GM18868 (cell line): ENCODE measurements around the gene ASXL2.
A peak's percentile ranks its signal among the peaks of the same experiment; 100 is the strongest.
"Not testable (repeated sequence)": the region's sequence is repeated elsewhere in the genome, so short reads cannot be mapped to it uniquely, and the experiment has no call there.

Experiments used
- ATAC-seq: cut with Tn5 transposase; IDR thresholded peaks from one replicate; pipeline ENCODE4 v1.9.1; 2021; ENCODE audit warnings: mild to moderate bottlenecking, moderate library complexity; ENCODE audit not compliant: unreplicated experiment

ASXL2 gene

DNA sequence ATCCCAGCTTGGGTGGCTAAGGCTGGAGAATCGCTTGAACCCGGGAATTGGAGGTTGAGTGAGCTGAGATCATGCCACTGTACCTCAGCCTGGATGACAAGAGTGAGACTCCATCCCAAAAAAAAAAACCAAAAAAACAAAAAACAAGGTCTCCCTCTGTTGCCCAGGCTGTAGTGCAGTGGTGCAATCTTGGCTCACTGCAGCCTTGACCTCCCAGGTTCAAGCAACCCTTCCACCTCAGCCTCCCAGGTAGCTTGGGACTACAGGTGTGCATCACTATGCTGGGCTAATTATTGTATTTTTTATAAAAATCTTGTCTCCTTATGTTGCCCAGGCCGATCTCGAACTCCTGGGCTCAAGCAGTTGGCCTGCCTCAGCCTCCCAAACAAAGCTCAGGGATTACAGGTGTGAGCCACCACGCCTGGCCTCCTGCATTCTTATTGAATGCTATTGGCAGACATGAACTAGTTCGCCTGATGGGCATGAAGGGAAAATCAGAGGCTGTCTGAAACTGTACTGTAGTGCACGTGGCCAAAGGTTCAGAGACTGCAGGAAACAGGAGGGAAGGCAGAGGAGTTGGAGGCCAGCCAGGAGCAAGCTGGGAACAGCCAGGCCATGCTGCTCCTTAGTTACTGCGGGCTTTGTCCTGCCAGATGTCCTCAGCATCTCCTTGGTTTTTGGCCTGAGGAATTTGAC, 16.0 kb upstream of the ASXL2 start:
- ATAC-seq: no peak

DNA sequence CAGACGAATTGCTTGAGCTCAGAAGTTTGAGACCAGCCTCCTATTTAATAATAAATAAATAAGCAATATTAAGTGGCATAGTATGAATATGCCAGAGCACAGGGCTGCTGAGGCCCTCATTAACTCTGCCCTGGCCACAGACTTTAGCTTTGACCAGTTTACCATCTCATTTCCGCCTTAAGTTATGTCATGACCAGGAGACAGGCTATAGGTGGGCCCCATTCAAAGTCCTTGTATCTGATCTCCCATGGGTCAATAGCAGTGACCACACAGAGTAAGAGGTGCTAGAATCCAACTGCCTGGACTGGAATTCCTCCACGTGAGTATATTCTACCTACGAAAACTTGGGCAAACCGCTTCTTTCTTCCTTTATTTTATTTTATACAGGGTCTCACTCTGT, 13.4 kb upstream of the ASXL2 start:
- no peak for ATAC-seq

DNA sequence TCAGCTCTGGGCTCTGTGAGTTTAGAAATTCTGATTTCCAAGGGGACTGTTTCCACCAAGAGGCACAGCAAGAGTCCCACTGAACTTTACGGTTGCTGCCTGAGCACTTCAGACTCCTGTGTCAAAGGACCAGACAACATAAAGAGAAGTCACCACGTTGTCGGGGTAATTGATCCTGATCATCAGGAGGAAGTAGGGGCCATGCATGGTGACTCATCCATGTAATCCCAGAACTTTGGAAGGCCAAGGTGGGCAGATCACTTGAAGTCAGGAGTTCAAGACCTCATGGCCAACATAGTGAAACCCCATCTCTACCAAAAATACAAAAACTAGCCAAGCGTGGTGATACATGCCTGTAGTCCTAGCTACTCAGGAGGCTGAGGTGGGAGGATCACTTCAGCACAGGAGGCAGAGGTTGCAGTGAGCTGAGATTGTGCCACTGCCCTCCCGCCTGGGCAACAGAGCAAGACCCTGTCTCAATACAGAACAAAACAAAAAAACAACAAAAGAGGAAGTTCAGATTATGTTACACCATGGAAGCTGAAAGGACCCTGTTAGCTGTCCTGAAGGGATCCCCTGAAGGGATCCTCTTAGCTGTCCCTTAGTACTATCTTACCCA, 9.4 kb upstream of the ASXL2 start:
- ATAC-seq: no peak

DNA sequence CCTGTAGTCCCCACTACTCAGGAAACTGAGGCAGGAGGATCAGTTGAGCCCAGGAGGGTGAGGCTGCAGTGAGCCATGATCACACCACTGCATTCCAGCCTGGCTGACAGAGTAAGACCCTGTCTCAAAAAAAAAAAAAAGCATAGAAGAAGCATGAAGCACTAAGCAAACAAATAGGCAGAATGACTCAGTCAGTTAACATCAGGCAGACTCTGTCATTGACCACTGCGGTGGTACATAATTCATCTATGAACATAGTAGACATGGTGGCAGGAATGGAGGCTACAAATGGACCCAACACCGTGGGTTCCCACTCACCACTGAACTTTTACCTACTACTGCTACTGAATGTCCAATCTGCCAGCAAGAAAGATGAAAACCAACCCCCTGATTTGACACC, 7.6 kb upstream of the ASXL2 start:
- ATAC-seq: no peak

DNA sequence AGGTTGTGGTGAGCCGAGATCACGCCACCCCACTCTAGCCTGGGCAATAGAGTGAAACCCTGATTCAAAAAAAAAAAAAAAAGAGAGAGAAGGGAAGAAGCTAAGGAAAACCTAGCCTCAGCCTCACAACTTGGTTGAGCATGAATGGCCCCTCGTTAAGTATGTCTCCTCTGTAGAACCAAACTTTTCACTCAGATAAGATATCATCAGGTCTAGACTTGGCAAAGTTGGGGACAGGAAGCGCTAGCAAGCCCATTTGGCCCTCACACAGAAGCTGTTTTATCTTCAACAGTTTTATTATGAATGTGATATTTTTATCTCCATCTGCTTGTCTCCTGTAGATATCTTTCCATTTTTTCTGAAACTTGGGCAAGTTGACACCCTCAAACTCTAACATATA, 3.5 kb upstream of the ASXL2 start:
- ATAC-seq: no peak

DNA sequence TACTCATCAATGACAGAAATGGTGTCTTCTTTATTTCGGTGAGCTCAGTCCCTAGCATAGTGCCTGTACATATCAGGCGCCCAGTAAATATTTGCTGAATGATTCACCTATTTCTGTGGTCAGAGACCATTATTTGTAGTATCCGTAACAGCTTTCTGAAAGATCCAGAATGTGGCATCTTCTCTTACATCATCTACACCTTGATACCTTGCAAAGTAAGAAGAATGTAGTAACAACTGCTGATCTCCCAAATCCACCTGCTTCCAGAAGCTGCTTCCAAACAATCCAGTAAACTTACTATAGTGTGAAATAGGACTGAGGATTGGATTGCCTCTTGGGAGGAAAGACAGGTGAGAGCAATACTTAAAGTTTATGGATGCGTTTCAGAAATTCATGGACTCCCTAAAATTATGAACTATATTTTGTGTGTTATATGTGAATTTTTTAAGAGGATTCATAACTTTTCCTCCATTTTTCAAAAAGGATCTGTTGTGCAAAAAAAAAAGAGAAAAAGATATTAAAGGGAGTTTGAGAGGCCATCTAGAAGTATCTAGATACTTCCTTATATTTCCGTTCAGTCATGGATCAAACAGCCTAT, 945 bp upstream of the ASXL2 start:
- ATAC-seq: no peak

DNA sequence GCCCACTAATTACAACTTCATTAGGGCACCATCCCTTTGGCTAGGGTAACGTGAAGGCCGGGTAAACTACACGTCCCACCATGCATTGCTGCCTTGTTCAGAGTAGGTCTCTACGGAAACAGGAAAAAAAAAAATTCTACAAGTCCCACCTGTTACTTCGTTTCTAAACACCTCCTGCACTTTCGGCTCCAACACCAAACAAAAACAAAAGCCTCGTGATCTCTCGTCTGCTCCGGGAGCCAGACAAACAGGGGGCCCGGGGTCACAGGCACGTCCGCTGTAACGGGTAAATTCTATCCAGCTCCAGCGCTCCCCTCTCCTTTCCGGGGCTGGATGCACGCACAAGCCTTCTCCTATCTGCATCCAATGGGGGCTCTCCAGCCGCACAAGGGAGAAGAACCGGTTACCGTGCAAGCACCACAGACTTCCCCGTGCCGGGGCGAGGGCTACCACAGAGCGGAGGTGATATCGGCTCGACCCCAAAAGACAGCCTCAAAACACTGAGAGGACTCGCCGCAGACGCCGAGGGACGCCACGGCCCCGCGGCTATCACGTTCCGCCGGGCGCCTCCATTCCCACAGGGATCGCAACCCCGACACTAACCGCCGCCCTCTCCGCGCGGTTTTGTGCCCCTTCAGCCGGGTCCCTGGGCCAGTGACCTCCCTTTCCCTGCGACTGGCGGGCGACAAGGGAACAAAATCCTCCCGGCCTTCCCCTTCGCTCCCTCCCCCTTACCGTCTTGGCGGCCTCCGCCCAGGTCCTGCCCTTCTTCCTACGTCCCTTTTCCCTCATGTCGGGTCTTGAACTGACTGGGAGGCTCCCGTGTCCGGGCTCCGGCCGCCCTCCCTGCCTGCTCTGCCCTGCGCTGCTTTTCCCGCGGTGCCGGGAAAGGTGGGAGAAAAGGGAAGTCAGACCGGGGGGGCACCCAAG, 591 bp downstream of the ASXL2 start:
- ATAC-seq: peak; percentile 51

DNA sequence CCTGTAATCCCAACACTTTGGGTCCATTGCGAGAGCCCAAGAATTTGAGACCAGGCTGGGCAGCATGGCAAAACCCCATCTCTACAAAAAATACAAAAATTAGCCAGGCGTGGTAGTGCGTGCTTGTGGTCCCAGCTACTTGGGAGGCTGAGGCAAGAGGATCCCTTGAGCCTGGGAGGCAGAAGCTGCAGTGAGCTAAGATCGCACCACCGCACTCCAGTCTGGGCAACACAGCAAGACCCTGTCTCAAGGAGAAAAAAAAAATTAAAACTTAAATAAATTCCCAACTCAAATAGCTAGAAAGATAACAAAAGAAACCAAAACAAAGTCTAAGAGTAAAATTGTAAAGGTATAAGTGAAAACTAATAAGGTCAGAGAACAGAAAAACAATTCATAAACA, 6.2 kb downstream of the ASXL2 start:
- no peak for ATAC-seq

DNA sequence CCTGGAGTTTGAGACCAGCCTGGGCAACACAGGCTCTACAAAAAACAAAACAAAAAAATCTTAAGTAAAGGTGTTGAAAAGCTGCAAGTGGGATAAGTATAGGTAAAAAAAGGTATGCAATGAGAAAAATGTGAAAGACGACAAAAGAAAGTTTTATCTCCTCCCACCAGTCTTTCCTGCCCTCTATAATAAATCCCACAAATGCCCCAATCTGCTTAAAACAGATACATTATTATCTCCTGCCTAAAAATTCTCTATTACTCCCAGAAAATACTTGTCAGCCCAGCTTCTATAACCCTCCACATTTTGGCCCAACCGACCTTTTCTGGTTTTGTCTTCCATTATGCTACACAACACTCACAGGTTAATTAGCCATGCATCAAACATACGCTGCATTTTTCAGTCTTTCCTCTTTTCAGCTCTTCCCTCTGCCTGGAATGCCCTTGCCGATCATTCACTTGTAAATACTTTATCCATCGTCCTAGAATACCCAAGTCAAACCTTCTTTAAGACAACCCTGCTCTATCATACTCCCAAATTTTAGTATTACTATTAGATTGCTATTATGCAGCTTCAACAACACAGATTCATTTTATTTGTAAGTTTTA, 10.8 kb downstream of the ASXL2 start:
- ATAC-seq: no peak

DNA sequence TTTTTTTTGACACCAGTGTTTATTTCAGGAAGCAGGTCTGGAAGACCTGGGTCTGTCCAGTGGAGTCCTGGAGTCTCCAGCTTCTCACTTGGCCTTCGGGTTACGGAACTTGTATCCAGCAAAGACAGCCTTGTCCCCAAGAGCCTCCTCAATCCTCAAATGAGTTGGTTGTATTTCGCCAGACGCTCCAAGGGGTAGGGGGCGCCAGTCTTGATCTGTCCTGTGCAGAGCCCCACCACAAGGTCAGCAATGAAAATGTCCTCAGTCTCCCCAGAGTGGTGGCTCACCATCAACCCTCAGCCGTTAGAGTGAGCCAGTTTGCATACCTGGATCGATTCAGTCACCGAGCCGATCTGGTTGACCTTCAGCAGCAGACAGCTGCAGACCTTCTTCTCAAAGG, 21.9 kb downstream of the ASXL2 start:
- no peak for ATAC-seq

DNA sequence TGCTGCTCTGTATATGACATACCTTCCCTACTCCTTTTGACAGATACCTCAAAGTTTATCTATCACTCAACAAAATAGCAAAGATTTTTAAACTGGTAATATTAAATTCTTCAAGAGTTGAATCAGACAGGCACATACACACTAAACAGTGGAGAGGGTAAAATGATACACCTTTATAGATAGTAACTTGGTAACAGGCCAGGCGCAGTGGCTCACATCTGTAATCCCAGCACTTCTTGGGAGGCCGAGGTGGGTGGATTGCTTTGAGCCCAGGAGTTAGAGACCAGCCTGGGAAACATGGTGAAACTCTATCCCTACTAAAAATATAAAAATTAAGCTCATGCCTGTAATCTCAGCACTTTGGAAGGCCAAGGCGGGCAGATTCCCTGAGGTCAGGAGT, 23.2 kb downstream of the ASXL2 start:
- no peak for ATAC-seq

DNA sequence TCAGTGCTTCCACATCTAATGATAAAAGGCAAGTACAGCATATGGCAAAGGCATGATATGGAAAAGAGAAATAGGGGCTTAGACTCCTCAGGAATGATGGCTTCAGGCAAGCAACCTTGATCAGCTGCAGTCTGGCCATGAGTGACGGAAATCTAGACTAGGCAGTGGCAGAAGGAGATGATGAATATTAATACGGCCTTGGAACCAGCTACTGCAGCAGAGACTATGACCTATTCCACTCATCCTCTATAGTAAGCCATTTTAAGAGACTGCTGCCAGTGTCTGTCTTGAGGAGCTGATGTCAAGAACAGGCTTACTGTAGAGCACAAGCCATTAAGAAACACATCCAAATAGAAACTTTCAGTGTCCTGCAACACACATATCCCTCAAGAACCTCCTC, 23.7 kb downstream of the ASXL2 start:
- no peak for ATAC-seq

DNA sequence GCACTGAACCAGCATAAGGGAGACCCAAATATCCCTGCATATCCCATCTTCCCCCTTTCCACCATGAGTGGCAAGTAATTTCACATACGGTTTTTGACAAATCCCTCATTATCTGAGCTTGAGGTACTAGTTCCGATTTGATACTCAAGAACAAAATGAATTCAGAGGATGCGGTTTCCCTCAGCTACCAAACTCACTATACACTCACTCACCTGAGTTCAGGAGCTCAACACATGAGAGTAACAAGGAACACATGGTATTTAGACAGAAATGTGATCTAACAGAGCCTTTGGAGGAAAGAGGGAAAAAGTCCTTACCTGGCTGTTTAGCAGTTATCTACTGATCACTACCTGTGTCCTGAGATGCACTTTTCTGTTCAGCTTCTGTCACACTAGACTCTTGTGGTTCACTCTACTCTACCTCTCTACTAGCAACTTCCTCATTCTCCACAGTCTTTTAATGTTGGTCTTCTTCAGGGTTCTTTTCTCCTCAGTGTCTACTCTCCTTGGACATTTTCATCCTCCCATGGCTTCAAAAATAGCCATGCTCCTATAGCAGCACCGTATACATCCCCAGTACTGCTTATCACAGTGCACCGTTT, 25.1 kb downstream of the ASXL2 start:
- ATAC-seq: no peak

DNA sequence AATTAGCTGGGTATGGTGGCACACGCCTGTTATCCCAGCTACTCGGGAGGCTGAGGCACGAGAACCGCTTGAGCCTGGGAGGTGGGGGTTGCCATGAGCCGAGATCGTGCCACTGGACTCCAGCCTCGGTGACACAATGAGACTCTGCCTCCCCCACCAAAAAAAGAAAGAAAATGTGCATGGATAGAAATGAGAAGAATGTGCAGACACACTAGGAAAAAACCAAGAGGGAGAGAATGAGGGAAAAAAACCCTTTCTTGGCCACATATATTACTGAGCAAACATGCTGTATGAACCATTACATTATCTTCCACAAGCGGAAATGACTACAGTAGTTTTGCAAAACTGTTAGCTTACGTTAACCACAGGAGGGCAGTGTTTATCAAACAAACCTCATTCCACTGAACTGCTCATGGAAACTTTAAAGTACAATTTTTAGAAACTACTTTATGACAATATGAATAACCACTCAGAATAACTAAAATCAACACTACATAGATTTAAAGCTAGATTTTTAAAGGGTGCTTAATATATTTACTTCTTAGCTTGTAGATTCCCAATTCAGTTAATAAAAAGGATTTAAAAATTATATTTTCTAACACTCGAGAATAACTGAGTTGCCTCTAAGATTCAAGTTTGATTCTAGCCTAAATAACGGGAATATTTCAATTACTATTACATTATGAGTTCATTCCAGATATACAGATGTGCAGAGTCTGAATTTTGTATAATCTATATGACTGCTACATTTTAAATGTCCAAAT, 26.4 kb downstream of the ASXL2 start:
- ATAC-seq: peak; percentile 63

DNA sequence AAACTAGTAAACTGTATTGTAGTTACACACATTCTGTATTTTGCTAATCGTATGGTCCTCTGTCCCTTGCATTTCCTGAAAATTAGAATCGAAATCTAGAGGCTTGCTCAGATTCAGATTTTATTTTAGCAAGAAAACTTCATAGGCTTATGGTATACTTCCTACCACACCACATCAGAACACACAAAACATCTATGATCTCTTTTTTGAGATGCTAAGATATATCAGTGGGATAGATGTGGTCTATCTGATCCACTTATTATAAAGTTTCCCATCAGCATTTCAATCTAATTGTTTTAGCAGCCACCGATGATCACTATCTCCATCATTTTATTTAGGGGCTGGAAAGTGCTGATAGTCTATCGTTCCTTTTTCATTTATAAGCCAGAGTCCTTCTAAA, 27.9 kb downstream of the ASXL2 start:
- ATAC-seq: not testable (repeated sequence)

DNA sequence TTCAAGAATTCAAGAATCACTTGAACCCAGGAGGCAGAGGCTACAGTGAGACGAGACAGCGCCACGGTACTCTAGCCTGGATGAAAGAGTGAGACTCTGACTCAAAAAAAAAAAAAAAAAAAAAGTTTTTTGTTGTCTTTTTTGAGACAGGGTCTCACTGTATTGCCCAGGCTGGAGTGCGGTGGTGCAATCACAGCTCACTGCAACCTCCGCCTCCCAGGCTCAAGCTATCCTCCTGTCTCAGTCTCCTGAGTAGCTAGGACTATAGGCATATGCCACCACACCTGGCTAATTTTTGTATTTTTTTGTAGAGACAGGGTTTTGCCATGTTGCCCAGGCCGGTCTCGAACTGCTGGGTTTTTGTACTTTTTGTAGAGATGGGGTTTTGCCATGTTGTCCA, 28.9 kb downstream of the ASXL2 start:
- ATAC-seq: not testable (repeated sequence)

DNA sequence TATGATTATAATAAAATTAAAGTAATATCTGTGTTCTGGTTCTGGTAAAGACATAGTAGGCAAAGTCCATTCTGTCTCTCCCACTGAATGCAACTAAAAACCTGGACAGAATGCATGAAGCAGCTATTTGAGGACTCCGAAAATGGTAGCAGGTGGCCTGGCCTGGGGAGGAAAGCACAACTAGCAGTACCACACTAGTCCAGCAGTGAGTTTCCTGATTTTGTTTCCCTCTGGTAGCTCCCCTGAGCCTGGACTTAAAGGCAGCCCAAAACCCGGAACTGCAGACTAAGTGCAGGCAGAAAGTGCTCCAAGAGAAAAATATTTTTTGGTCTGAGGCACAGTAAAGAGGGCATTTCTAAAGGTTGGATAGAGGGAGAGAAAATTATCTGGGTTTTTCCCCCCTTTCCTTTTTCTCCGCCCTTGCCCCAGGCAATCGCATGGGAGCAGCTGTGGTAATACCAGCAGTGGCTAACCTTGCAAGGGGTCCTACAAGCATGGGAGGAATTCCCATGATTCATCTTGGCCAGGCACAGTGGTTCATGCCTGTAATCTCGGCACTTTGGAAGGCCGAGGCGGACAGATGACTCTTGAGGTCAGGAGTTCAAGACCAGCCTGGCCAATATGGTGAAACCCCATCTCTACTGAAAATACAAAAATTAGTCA, 32.3 kb downstream of the ASXL2 start:
- no peak for ATAC-seq

DNA sequence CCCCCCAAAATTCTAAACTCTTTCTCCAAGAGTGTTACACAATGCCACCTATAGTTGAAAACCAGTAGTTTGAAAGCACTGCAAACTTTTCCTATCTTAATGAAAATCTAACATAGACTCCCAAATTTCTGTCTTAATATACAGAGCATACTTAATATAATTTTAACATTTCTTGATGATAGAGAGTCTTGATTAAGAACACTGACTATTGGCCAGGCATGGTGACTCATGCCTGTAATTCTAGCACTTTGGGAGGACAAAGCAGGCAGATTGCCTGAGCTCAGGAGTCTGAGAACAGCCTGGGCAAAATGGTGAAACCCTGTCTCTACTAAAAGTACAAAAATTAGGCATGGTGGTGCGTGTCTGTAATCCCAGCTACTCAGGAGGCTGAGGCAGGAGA, 34.2 kb downstream of the ASXL2 start:
- no peak for ATAC-seq

DNA sequence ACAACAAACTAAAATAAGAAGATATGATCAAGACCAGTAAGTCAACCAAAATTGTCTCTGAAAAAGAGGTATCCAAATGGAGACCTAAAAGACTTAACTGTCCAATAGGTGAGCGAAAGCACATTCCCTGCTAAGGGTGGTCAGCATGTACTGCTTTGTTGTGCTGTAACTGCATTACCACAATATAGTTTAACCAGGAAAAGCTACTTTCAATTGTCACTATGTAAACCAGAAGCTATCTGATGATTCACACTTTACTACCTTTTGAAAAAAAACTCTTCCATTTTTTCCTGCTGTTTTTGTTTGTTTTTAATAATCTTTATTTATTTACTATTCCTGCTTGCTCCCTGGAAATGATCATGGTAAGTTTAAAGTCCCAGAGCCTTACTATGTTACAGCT, 36.1 kb downstream of the ASXL2 start:
- no peak for ATAC-seq
